ENCODE data around the gene ZCWPW1. TPM values are rescaled to one million over a fixed set of nuclear protein-coding genes. Genes with fewer than 3 reads are reported as not detected.

Gene ZCWPW1
- total and polyA plus RNA-seq, 2 donors (not counting 1 experiment from before 2014, with no cell fraction given): 11.3 to 28.0 TPM

DNA sequence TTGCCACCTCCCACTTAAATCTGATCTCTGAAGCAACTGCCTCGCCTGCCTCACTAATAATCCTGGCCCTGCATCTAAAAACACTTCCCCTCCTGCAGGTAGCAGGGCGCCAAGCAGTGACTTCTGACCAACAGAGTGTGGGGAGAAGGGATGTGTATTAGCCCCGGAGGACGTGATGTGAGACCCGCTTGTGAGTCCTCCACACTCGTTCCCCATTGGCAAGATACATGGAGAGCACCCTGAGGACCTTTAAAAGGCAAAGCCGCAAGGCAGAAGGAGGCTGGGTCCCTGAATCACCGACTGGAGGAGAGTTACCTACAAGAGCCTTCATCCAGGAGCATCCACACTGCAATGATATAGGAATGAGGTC, 61.3 kb downstream of the ZCWPW1 start:
- peak overlapping the region; percentile 99 for H3K27ac Mint-ChIP-seq
- peaks cover 58 to 69% of the 10 kb centered on the region in 2 donors for H3K4me1 ChIP-seq (ENCODE audit: control insufficient read depth in 2 of 2, insufficient read depth in 2 of 2, low read length in 2 of 2)
- WGBS (ENCODE audit: insufficient coverage): 89% methylated on average over 5 of the region's 8 CpGs
- no peak overlapping the region for H2AFZ ChIP-seq (ENCODE audit: insufficient read depth, low read depth, low read length, poor library complexity, severe bottlenecking)
- intact Hi-C loops (cut with micrococcal nuclease): no loop called here
- DNase-seq (no peak), ATAC-seq (ENCODE audit: low read depth) (no peak)
- H3K27me3 ChIP-seq (replicated peaks in 1 of 4; ENCODE audit: control extremely low read depth in 1 of 4, control insufficient read depth in 3 of 4, insufficient read depth in 4 of 4, low read length in 3 of 4): no peaks in the 10 kb centered on the region
- ChIA-PET CTCF (interaction anchor here (1.0 kb wide), 1 partner anchor 40 kb away, joined by 10 read pairs; no protein-coding TSS in a partner anchor), POLR2A (interaction anchor here (1.0 kb wide), 1 partner anchor 30 kb away, joined by 5 read pairs; no protein-coding TSS in a partner anchor)
- no peaks in the 10 kb centered on the region for H3K9me3 Mint-ChIP-seq (ENCODE audit: insufficient read depth)
- no peak overlapping the region for H3K4me3 ChIP-seq (ENCODE audit: control extremely low read depth in 1 of 5, extremely low read depth in 1 of 5, insufficient read depth in 1 of 5, low read depth in 2 of 5, low read length in 4 of 5)
- H3K79me2 ChIP-seq (ENCODE audit: control insufficient read depth, insufficient read depth, low read length): no peaks in the 10 kb centered on the region
- peak overlapping the region; percentile 72 for H3K4me2 ChIP-seq (replicated peaks; ENCODE audit: low read depth, low read length, poor library complexity, severe bottlenecking)
- H3K36me3 ChIP-seq (replicated peaks in 1 of 2; ENCODE audit: control extremely low read depth in 1 of 2, control insufficient read depth in 1 of 2, extremely low read depth in 1 of 2, insufficient read depth in 2 of 2, low read length in 1 of 2): peaks cover 0 to 9% of the 10 kb centered on the region in 2 experiments
- no peaks in the 10 kb centered on the region for H3K27me3 Mint-ChIP-seq
- no peak overlapping the region for H3K9ac ChIP-seq (ENCODE audit: low read length)
- no peaks in the 10 kb centered on the region for H4K20me1 ChIP-seq (ENCODE audit: control insufficient read depth, insufficient read depth, low read length, poor library complexity, severe bottlenecking)
- peaks cover 76% of the 10 kb centered on the region for H3K4me1 Mint-ChIP-seq
- H3K4me3 Mint-ChIP-seq: peak overlapping the region; percentile 51
- TF ChIP-seq, protein P1, sequence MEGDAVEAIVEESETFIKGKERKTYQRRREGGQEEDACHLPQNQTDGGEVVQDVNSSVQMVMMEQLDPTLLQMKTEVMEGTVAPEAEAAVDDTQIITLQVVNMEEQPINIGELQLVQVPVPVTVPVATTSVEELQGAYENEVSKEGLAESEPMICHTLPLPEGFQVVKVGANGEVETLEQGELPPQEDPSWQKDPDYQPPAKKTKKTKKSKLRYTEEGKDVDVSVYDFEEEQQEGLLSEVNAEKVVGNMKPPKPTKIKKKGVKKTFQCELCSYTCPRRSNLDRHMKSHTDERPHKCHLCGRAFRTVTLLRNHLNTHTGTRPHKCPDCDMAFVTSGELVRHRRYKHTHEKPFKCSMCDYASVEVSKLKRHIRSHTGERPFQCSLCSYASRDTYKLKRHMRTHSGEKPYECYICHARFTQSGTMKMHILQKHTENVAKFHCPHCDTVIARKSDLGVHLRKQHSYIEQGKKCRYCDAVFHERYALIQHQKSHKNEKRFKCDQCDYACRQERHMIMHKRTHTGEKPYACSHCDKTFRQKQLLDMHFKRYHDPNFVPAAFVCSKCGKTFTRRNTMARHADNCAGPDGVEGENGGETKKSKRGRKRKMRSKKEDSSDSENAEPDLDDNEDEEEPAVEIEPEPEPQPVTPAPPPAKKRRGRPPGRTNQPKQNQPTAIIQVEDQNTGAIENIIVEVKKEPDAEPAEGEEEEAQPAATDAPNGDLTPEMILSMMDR (IDR thresholded peaks at IDR 0.05): no peak
- no peak for TF ChIP-seq EZH2 (IDR thresholded peaks at IDR 0.05; ENCODE audit: borderline replicate concordance, insufficient read depth, low read depth, low read length, poor library complexity, severe bottlenecking)
- H3K27ac ChIP-seq (ENCODE audit: low read length in 2 of 2): peak overlapping the region; percentile 97 to 99
- H3K9me3 ChIP-seq (ENCODE audit: control extremely low read depth in 1 of 3, control insufficient read depth in 2 of 3, insufficient read depth in 1 of 3, low read length in 2 of 3): no peaks in the 10 kb centered on the region

DNA sequence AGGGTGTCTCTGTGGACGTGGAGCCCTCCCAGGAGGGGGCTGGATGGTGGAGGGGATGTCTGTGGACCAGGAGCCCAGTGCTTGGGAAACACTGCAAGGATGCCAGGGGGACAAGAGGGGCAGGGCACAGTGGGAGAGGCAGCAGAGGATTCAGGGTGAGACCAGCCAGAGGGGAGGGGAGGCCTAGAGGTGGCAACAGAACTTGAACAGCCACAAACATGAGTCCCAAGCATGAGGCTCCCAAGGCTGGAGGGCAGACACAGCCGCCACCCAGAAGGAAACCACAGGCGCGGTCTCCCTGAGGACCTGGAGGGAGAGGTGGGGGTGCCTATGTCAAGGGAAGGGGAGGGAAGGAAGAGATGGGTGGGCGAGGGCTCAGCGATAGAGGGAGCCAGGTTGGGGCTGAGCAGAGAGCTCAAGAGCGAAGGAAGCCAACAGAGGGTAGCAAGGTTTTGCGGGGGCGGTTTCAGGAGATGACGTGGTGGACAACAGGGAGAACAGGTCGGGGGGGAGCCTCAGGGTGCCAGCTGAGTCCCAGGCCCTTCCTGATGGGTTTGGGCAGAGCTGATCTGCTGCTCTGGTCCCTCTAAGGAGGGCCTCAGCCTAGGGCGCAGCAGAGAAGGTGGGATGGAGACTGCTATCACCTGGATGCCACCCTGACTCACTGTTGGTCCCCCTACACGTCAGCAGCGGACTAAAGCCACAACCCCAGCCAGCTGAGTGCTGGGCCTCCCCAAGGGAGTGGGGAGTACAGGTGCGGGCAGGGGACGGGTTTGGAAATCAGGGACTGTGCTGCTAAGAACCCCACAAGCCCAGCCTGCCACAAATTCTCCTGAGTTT, 61.9 kb downstream of the ZCWPW1 start:
- H3K4me3 ChIP-seq (ENCODE audit: control extremely low read depth in 1 of 5, extremely low read depth in 1 of 5, insufficient read depth in 1 of 5, low read depth in 2 of 5, low read length in 4 of 5): no peak overlapping the region
- CTCF ChIA-PET: interaction anchor here (0.6 to 1.0 kb wide), 2 partner anchors 22 to 41 kb away, joined by 3 to 10 read pairs; no protein-coding TSS in a partner anchor
- no peak for TF ChIP-seq EZH2 (IDR thresholded peaks at IDR 0.05; ENCODE audit: borderline replicate concordance, insufficient read depth, low read depth, low read length, poor library complexity, severe bottlenecking)
- TF ChIP-seq, protein P1 (IDR thresholded peaks at IDR 0.05): no peak
- ATAC-seq (ENCODE audit: low read depth) (no peak), DNase-seq (peak; percentile 70)
- Mint-ChIP-seq H3K4me3 (peak overlapping the region; percentile 51), H3K27me3 (no peaks in the 10 kb centered on the region), H3K9me3 (ENCODE audit: insufficient read depth) (no peaks in the 10 kb centered on the region), H3K27ac (peak overlapping the region; percentile 99), H3K4me1 (peaks cover 70% of the 10 kb centered on the region)
- peaks cover 58 to 65% of the 10 kb centered on the region in 2 donors for H3K4me1 ChIP-seq (ENCODE audit: control insufficient read depth in 2 of 2, insufficient read depth in 2 of 2, low read length in 2 of 2)
- WGBS (ENCODE audit: insufficient coverage): 27% methylated on average over 15 of the region's 16 CpGs
- intact Hi-C loops (cut with micrococcal nuclease): no loop called here
- no peak overlapping the region for H3K9ac ChIP-seq (ENCODE audit: low read length)
- peaks cover 0 to 15% of the 10 kb centered on the region in 2 experiments for H3K36me3 ChIP-seq (replicated peaks in 1 of 2; ENCODE audit: control extremely low read depth in 1 of 2, control insufficient read depth in 1 of 2, extremely low read depth in 1 of 2, insufficient read depth in 2 of 2, low read length in 1 of 2)
- no peaks in the 10 kb centered on the region for H3K27me3 ChIP-seq (replicated peaks in 1 of 4; ENCODE audit: control extremely low read depth in 1 of 4, control insufficient read depth in 3 of 4, insufficient read depth in 4 of 4, low read length in 3 of 4)
- no peaks in the 10 kb centered on the region for H3K79me2 ChIP-seq (ENCODE audit: control insufficient read depth, insufficient read depth, low read length)
- POLR2A ChIA-PET: interaction anchor here (0.5 to 1.0 kb wide), 2 partner anchors 30 to 70 kb away, joined by 3 to 5 read pairs; partner anchors contain the start of gene PPP1R35
- H4K20me1 ChIP-seq (ENCODE audit: control insufficient read depth, insufficient read depth, low read length, poor library complexity, severe bottlenecking): no peaks in the 10 kb centered on the region
- H3K27ac ChIP-seq (ENCODE audit: low read length in 2 of 2): peak overlapping the region; percentile 97 to 99
- no peak overlapping the region for H2AFZ ChIP-seq (ENCODE audit: insufficient read depth, low read depth, low read length, poor library complexity, severe bottlenecking)
- no peaks in the 10 kb centered on the region for H3K9me3 ChIP-seq (ENCODE audit: control extremely low read depth in 1 of 3, control insufficient read depth in 2 of 3, insufficient read depth in 1 of 3, low read length in 2 of 3)
- H3K4me2 ChIP-seq (replicated peaks; ENCODE audit: low read depth, low read length, poor library complexity, severe bottlenecking): peak overlapping the region; percentile 72

Data from B cell (primary cell).